KBM-7 (cell line): Measurements from ENCODE around the gene PXYLP1.
A peak's percentile ranks its signal among the peaks of the same experiment; 100 is the strongest.
"Not testable (repeated sequence)": the region's sequence is repeated elsewhere in the genome, so short reads cannot be mapped to it uniquely, and the experiment has no call there.

Experiments used
- DNase-seq: peaks from one replicate; pipeline ENCODE4 v3.0.0-alpha.2; 2015
- in situ Hi-C: fragments of 300-500 bp; cut with MboI; formaldehyde crosslinking; loops from 2 replicates; pipeline ENCODE4 v1.14.3; 2020; ENCODE audit warnings: low sequenced_read_pairs, low pct_unique_long_range_greater_than_20kb, mixed read lengths

The PXYLP1 gene

GRCh38 chr3:141231101-141231951 is at the start of gene PXYLP1:
PXYLP1 (plus strand) TSS chr3:141231825; CDS start chr3:141260176, 28,351 bp downstream.
- peak; percentile 90 for DNase-seq
- in situ Hi-C loops = no loop called here

- DNase-seq = no peak
- in situ Hi-C loops = loop anchor here (25.0 kb wide), 1 partner anchor 171 kb away; no protein-coding TSS in a partner anchor
Observed at GRCh38 chr3:141183606-141184005, 48.0 kb upstream of the PXYLP1 start.

- in situ Hi-C loops = loop anchor here (25.0 kb wide), 1 partner anchor 172 kb away; no protein-coding TSS in a partner anchor
Observed at GRCh38 chr3:141184430-141184829, 47.2 kb upstream of the PXYLP1 start.

GRCh38 chr3:141191097-141191749 is 40.4 kb upstream of the PXYLP1 start:
- no peak for DNase-seq
- in situ Hi-C loops = loop anchor here (25.0 kb wide), 1 partner anchor 179 kb away; no protein-coding TSS in a partner anchor

More at GRCh38 chr3:141184430-141184829, 47.2 kb upstream of the PXYLP1 start:
- no peak for DNase-seq

- in situ Hi-C loops = loop anchor here (25.0 kb wide), 1 partner anchor 180 kb away; no protein-coding TSS in a partner anchor
- DNase-seq = peak; percentile 97
Observed at GRCh38 chr3:141192345-141192744, 39.3 kb upstream of the PXYLP1 start.

- in situ Hi-C loops = loop anchor here (25.0 kb wide), 1 partner anchor 181 kb away; no protein-coding TSS in a partner anchor
- no peak for DNase-seq
Observed at GRCh38 chr3:141193066-141193830, 38.4 kb upstream of the PXYLP1 start.

- in situ Hi-C loops = no loop called here
Observed at GRCh38 chr3:141201122-141201521, 30.5 kb upstream of the PXYLP1 start.

GRCh38 chr3:141202682-141203081 is 28.9 kb upstream of the PXYLP1 start:
- no peak for DNase-seq
- in situ Hi-C loops = no loop called here

More at GRCh38 chr3:141201122-141201521, 30.5 kb upstream of the PXYLP1 start:
- no peak for DNase-seq

GRCh38 chr3:141203866-141204265 is 27.8 kb upstream of the PXYLP1 start:
- no peak for DNase-seq
- in situ Hi-C loops = no loop called here

GRCh38 chr3:141204343-141204742 is 27.3 kb upstream of the PXYLP1 start:
- in situ Hi-C loops = no loop called here
- DNase-seq = no peak

- DNase-seq, in situ Hi-C loops: not testable (repeated sequence)
Observed at GRCh38 chr3:141211306-141211705, 20.3 kb upstream of the PXYLP1 start.

- no peak for DNase-seq
- in situ Hi-C loops = no loop called here
Observed at GRCh38 chr3:141212101-141212500, 19.5 kb upstream of the PXYLP1 start.

- in situ Hi-C loops = no loop called here
Observed at GRCh38 chr3:141212555-141212954, 19.1 kb upstream of the PXYLP1 start.

GRCh38 chr3:141216975-141217374 is 14.7 kb upstream of the PXYLP1 start:
- in situ Hi-C loops = no loop called here

More at GRCh38 chr3:141212555-141212954, 19.1 kb upstream of the PXYLP1 start:
- DNase-seq = no peak

GRCh38 chr3:141217389-141217788 is 14.2 kb upstream of the PXYLP1 start:
- in situ Hi-C loops = no loop called here
- DNase-seq = no peak

More at GRCh38 chr3:141216975-141217374, 14.7 kb upstream of the PXYLP1 start:
- DNase-seq = no peak

- in situ Hi-C loops = no loop called here
- no peak for DNase-seq
Observed at GRCh38 chr3:141218162-141218835, 13.3 kb upstream of the PXYLP1 start.

- in situ Hi-C loops = no loop called here
- DNase-seq = no peak
Observed at GRCh38 chr3:141218926-141219325, 12.7 kb upstream of the PXYLP1 start.

- DNase-seq = no peak
- in situ Hi-C loops = no loop called here
Observed at GRCh38 chr3:141223673-141224166, 7.9 kb upstream of the PXYLP1 start.
